NOMO-1 (cell line): ENCODE results near the gene NR3C1.
"Not testable (repeated sequence)": the region's sequence is repeated elsewhere in the genome, so short reads cannot be mapped to it uniquely, and the experiment has no call there.

Source experiments
- DNase-seq, 2 experiments: peaks; one replicate each; lab custom pipeline; 2025; ENCODE audit not compliant: unreplicated experiment in 2 of 2; lab: John Stamatoyannopoulos, UW

NR3C1 gene

DNA sequence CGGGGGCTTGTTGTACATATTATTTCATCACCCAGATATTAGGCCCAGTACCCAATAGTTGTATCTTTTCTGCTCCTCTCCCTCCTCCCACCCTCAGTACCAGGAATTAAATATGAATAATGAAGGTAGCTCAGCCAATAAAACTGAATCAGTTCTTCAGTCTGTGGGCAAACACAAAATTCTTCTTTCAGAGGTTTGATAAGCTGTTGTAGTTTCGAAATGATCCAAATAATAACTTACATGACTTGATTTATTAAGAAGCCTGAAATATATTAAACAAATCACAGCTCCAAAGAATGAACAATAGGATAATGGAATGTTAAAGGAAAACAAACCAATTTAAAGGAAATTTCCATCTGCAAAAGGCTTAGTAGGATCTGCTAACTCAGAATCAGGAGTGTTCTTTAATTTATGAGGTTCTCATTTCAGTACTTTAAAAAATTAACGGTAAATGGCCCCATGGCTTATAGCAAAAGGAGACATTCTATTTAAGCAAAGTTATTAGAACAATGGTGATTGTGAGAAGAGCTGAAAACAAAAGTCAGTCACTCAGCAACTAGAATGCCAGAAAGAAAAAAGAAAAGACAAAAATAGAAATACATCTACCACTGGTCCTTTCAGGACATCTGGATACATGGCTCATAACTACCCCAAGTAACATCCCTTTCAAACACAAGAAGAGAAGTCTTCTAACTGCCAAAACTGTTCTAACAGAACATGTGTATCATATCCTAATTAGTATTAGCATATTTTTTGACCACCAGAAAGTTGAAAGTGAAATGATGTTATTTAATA is 62.4 kb downstream of the NR3C1 start:
- no peak for DNase-seq

GRCh38 chr5:143338658-143339366 is 64.7 kb downstream of the NR3C1 start:
- DNase-seq: no peak

DNA sequence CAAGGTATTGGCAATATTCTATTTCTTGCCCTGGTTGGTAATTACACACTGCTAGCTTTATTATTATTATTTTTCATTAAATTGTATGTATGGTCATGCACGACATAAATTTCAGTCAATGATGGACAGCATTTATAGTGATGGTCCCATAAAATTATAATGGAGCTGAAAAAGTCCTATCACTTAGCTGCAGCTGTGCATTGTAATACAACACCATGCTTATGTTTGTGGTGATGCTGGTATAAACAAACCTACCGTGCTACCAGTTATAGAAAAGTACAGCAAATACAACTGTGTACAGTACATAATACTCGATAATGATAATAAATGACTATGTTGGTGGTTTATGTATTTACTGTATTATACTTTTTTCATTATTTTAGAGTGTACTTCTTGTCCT is 65.5 kb downstream of the NR3C1 start:
- DNase-seq: no peak

GRCh38 chr5:143336485-143336884 is 67.0 kb downstream of the NR3C1 start:
- no peak for DNase-seq

DNA sequence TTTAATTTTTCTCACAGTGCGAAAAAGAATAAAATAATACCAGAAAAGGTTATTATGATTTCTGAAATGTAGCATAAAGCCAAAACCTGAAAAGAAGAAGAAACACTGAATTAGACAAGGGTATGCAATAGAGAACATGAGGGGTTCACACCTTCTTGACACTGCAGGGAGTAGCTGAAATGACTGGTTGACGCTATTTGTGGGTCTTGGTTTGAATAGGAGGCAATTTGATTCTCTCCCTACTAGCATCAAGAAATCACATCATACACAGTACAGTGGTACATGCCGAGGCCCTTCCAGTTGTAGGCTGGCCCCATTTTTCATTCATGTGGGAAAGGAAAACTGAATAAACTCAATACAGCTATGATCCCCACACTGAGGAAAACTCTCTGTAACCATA is 68.6 kb downstream of the NR3C1 start:
- DNase-seq: no peak

DNA sequence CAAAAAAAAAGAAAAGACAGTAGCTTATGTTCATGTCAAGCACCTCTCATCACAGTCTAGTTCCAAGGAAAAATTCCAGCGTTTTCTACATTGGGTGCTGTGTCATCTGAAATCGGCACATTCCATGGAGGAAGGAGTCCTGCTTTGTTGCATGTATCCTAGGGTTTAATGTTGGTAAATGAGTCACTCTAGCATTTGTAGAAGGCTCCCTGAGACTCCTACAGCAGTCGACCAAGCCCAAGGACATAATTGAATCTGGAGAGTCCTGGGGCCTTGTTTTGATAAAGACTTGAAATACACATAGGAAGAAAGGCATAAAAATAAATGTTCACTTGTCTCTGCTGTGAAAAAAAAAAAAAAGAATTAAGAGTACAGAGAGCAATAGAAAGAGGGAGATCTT is 69.1 kb downstream of the NR3C1 start:
- DNase-seq: not testable (repeated sequence)

DNA sequence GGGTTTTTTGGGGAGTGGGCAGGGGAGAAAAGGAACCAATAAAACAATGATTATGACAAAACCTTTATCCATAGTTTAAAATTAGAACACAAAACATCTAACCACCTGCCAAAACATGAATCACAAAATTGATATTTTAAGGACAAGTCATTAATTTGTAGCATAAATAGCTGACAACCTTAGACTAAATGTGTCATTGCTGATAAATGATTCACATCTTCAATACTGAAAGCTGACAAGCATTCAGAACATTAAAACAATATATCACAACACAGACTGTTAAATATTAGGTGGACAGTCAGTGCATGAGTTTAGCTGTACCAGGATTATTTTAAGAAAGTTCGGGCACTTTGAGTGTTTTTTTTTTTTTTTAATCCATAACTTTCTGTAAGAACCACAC is 71.5 kb downstream of the NR3C1 start:
- no peak for DNase-seq

DNA sequence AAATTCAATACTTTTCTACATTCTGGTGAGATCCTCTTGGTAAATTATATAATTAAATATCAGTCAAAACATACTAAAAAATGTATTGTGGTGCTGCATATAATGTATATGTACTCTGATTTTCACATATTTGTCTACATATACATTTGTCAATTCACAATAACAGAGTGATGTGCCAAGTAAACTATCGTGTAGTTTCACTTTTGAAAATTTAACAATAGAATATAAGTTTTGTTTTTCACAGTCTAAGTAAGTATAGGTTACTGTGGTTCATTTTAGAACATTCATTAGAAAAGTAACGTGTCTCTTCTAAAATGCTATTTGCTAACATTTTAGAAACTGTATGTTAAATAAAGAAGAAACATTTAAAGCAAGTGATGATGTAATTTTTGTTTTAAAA is 73.6 kb downstream of the NR3C1 start:
- DNase-seq: no peak

- no peak for DNase-seq
Observed at GRCh38 chr5:143328589-143329220, 74.8 kb downstream of the NR3C1 start.

DNA sequence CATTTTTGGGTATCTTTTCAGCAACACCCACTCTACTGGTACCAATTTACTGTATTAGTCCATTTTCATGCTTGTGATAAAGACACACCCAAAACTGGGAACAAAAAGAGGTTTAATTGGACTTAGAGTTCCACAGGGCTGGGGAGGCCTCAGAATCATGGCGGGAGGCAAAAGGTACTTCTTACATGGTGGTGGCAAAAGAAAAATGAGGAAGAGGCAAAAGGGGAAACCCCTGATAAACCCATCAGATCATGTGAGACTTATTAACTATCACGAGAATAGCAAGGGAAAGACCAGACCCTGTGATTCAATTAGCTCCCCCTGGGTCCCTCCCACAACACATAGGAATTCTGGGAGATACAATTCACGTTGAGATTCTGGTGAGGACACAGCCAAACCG is 78.4 kb downstream of the NR3C1 start:
- not testable (repeated sequence) for DNase-seq

- DNase-seq: not testable (repeated sequence)
Observed at GRCh38 chr5:143322931-143323630, 80.4 kb downstream of the NR3C1 start.

DNA sequence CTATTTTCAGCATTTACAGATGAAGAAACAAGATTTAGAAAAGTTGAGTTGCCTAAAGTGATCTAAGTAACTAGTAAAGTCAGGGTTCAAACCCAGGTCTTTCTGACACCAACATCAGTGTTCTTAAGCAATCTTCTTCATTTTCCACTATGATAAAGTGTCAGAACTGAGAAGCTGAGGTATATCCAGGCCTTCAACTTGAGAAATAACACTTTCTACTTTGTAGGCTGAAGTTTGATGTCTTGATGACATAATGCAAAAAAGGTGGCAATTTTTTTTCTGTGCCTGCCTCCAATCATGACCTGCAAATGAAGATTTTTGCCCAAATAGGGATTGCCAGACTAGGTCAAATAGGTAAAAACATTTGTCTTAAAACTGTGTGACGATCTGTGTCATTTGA is 81.3 kb downstream of the NR3C1 start:
- no peak for DNase-seq

DNA sequence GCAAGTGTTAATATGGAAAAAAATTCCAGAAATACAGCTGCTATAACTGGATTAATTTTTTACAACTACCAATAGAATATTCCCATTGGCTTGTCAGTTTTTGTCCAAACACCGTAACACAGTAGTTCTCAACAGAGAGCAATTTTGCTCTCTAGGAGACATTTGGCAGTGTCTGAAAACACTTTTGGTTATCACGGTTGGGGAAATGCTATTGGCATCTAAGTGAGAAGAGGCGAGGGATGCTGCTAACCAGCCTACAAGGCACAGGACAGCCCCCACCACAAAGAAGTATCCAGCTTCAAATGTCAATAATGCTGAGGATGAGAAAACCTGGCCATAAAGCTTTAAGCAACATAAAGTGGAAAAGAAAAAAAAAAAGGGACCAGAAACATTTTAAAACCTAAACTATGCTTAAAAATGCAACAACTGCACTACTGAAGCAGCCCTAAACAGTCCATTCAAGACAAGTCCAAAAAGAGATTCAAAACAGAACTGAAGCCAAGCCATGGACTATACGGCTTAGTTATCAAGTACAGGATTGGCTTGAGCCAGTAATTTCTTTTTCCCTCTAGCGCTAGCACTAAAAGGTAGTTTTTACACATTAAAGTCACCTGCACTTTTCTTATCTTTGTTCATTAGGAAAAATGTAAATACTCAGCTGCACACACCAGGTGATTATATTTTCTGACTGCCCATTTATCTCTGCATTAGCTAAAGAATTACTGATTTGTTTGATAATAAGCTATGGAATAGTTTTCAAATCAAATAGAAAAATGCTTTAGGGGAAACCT is 83.9 kb downstream of the NR3C1 start:
- DNase-seq: no peak

- DNase-seq: no peak
Observed at GRCh38 chr5:143318833-143319232, 84.7 kb downstream of the NR3C1 start.

GRCh38 chr5:143318270-143318669 is 85.2 kb downstream of the NR3C1 start:
- DNase-seq: no peak

GRCh38 chr5:143316844-143317631 is 86.4 kb downstream of the NR3C1 start:
- no peak for DNase-seq

DNA sequence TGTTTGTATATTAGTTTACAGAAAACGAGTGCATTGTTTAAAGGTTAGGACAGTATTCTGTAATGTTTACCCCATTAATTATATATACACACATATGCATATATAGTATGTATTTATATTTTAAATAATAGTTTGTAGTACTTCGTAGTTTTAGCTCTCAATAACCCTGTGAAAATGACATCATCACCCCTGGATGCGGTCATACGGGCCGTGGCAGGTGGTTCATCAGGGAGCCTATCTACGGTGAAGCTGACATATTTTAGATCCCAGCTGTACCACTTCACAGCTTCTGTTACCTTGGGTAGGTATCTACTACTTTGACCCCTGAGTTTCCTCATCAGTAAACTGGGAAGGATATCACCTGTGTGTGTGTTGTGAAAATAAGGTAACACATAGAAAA is 87.1 kb downstream of the NR3C1 start:
- no peak for DNase-seq

DNA sequence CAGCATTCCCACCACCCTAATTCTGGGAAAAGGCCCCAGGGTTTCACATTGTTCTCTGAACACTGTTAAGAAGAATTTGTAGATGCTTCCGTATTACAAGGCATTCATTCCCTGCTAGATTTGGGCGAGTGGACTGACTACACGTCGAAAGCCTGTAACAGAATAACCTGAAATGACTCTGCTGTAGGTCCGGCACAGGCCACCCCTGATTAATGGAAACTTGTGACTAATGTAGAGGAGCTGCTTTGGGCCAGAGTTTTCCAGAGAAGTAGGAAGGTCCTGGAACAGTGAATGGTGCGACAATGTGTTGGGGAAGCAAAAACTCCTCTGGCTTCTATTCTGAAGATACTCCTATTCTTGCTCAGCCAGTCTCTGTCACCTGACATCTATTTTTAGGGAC is 87.6 kb downstream of the NR3C1 start:
- DNase-seq: no peak

GRCh38 chr5:143315214-143315613 is 88.3 kb downstream of the NR3C1 start:
- DNase-seq: no peak

GRCh38 chr5:143314659-143315058 is 88.8 kb downstream of the NR3C1 start:
- no peak for DNase-seq
